T follicular helper cell (primary cell): ENCODE measurements around the gene OR13F1.
"Not testable (repeated sequence)": the region's sequence is repeated elsewhere in the genome, so short reads cannot be mapped to it uniquely, and the experiment has no call there.

Source experiments
- DNase-seq: peaks from one replicate; pipeline ENCODE4 v3.0.0-alpha.2; 2020; ENCODE audit warnings: low read depth
- total RNA-seq, 2 experiments: gene quantifications; one replicate each; lab custom pipeline; 2026; lab: John Stamatoyannopoulos, UW

OR13F1 gene
- total RNA-seq = 0 reads per million in 2 experiments

GRCh38 chr9:104503963-104504362, at the start of gene OR13F1:
OR13F1 (plus strand) TSS chr9:104504263; CDS start chr9:104504263, 0 bp downstream.
- no peak for DNase-seq

GRCh38 chr9:104456831-104457230, 47.2 kb upstream of the OR13F1 start:
- DNase-seq = no peak

- no peak for DNase-seq
These were observed 40.2 kb upstream of the OR13F1 start for GRCh38 chr9:104463864-104464263.

- DNase-seq = no peak
These were observed 35.8 kb upstream of the OR13F1 start for GRCh38 chr9:104468261-104468660.

- no peak for DNase-seq
These were observed 21.0 kb upstream of the OR13F1 start for GRCh38 chr9:104482921-104483570.

- no peak for DNase-seq
These were observed 19.0 kb upstream of the OR13F1 start for GRCh38 chr9:104485014-104485413.

- no peak for DNase-seq
These were observed 9.3 kb upstream of the OR13F1 start for GRCh38 chr9:104494808-104495207.

GRCh38 chr9:104503440-104503839, 623 bp upstream of the OR13F1 start:
- no peak for DNase-seq

- DNase-seq = no peak
These were observed 2.5 kb downstream of the OR13F1 start for GRCh38 chr9:104506565-104506964.

GRCh38 chr9:104514901-104515300, 10.8 kb downstream of the OR13F1 start:
- no peak for DNase-seq

- not testable (repeated sequence) for DNase-seq
These were observed 16.2 kb downstream of the OR13F1 start for GRCh38 chr9:104520241-104520640.

- no peak for DNase-seq
These were observed 23.0 kb downstream of the OR13F1 start, which contains the start of gene OR13C4 for GRCh38 chr9:104527109-104527508. OR13C4 (minus strand) TSS chr9:104527209; CDS start chr9:104527209, 0 bp downstream.

GRCh38 chr9:104536756-104537155, 32.7 kb downstream of the OR13F1 start, which contains the start of gene OR13C3:
OR13C3 (minus strand) TSS chr9:104536856; CDS start chr9:104536723, 133 bp downstream.
- no peak for DNase-seq

- no peak for DNase-seq
These were observed 35.2 kb downstream of the OR13F1 start for GRCh38 chr9:104539275-104539674.

- no peak for DNase-seq
These were observed 40.6 kb downstream of the OR13F1 start for GRCh38 chr9:104544644-104545043.

- DNase-seq = no peak
These were observed 49.2 kb downstream of the OR13F1 start for GRCh38 chr9:104553261-104553660.
